ENCODE results near the gene LRRC49.
"Not testable (repeated sequence)": the region's sequence is repeated elsewhere in the genome, so short reads cannot be mapped to it uniquely, and the experiment has no call there.

The LRRC49 gene

DNA sequence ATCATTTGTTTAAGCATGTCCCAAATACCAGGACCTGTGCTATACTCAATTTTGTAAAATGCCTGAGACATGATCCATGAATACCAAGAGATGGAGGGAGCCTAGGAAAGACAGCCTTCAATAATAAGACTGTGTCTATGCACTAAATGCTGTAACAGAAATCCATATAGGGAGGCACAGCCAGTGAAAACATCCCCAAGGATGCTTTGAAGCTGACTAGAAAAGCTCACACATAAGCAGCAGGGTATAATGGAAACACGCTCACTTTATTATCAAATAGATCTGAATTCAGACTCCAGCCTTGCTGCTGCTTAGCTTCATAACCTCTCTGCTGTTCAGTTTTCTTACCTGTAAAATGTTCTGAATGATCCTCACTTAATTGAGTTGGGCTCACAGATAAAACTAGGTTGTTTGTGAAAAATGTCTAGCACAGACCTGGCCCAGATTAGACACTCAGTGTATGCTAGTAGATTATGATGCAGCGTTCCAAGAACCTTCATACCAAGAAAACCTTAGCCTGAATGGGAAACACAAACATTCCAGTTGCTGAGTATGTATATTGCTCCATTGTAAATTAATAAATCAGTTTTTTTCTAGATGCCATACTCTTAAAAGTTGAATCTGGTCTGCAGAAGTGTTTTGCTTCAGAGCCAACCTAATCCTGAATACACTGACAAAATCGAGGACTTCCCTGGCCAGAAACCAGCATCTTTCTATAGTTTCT, 34.9 kb upstream of the LRRC49 start:
- TF ChIP-seq POLR2A (IDR thresholded peaks at IDR 0.05; ENCODE audit: low read depth, low read length) = no peak
- FAIRE-seq = no peak
- no peak for DNase-seq (ENCODE audit: insufficient read length, low spot score)

DNA sequence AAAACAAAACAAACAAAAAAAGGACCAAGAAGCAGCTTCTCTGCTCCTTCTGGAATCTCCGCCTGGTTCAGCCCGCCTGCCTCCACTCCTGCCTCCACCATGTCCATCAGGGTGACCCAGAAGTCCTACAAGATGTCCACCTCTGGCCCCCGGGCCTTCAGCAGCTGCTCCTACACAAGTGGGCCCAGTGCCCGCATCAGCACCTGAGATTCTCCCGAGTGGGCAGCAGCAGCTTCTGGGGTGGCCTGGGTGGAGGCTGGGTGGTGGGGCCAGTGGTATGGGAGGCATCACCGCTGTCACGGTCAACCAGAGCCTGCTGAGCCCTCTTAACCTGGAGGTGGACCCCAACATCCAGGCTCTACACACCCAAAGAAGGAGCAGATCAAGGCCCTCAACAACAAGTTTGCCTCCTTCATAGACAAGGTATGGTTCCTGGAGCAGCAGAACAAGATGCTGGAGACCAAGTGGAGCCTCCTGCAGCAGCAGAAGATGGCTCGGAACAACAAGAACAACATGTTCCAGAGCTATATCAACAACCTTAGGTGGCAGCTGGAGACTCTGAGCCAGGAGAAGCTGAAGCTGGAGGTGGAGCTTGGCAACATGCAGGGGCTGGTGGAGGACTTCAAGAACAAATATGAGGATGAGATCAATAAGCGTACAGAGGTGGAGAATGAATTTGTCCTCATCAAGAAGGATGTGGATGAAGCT, 33.9 kb upstream of the LRRC49 start:
- DNase-seq (ENCODE audit: insufficient read length, low spot score); FAIRE-seq: not testable (repeated sequence)

DNA sequence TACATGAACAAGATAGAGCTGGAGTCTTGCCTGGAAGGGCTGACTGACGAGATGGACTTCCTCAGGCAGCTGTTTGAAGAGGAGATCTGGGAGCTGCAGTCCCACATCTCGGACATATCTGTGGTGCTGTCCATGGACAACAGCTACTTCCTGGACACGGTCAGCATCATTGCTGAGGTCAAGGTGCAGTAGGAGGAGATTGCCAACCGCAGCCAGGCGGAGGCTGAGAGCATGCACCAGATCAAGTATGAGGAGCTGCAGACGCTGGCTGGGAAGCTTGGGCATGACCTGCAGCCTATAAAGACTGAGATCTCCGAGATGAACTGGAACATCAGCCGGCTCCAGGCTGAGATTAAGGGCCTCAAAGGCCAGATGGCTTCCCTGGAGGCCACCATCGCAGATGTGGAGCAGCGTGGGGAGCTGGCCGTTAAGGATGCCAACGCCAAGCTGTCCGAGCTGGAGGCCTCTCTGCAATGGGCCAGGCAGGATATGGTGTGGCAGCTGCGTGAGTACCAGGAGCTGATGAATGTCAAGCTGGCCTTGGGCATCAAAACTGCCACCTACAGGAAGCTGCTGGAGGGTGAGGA, 33.2 kb upstream of the LRRC49 start:
- no peak for DNase-seq (ENCODE audit: insufficient read length, low spot score)
- FAIRE-seq = no peak
- no peak for TF ChIP-seq POLR2A (IDR thresholded peaks at IDR 0.05; ENCODE audit: low read depth, low read length)

DNA sequence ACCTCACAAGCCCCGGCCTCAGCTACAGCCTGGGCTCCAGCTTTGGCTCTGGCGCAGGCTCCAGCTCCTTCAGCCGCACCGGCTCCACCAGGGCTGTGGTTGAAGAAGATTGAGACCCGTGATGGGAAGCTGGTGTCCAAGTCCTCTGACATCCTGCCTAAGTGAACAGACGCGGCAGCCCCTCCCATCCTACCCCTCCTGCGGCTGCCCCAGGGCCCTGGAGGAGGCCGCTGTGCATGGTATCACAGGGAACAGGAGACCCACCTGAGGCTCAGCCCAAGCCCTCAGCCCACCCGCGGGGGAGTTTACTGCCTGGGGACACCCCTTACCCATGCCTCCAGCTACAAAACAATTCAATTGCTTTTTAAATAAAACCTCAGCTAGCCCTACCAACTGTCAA, 32.6 kb upstream of the LRRC49 start:
- no peak for TF ChIP-seq POLR2A (IDR thresholded peaks at IDR 0.05; ENCODE audit: low read depth, low read length)
- DNase-seq (ENCODE audit: insufficient read length, low spot score) (no peak), FAIRE-seq (no peak)

DNA sequence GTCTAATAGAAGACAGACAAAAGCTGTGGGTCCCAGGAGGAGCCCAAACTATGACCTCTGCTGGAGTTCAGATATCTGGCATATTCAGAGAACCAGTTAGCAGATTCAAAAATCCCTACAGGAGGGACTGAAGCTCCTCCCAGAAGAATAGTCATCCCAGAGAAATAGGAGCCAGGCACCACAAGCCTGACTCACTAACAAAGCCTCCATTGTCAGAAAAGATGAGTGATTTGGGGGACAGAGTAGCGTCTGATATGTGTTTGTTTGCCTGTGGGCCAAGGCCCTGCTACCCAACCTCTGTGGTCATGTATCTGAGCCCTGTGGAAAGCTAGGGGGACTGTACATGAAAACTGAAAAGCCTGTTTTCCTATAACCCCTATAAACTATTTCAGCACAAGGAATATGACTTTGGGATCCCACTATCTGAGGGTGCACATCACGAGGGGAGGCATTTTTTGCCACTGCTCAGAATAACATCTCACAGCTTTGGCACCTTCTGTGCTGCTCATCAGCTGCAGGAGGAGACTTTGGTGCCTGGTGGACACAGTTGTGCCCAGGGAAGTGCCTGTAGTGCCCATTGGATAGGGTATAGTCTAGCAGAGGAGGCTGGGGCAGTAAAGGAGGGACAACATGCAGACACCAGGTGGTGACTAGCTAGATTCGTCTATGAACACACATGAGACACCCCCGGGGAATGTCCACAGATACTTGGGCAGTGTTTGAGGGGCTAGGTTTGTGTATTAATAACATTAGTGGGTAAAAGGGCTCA, 29.0 kb upstream of the LRRC49 start:
- peak; percentile 67 for FAIRE-seq

DNA sequence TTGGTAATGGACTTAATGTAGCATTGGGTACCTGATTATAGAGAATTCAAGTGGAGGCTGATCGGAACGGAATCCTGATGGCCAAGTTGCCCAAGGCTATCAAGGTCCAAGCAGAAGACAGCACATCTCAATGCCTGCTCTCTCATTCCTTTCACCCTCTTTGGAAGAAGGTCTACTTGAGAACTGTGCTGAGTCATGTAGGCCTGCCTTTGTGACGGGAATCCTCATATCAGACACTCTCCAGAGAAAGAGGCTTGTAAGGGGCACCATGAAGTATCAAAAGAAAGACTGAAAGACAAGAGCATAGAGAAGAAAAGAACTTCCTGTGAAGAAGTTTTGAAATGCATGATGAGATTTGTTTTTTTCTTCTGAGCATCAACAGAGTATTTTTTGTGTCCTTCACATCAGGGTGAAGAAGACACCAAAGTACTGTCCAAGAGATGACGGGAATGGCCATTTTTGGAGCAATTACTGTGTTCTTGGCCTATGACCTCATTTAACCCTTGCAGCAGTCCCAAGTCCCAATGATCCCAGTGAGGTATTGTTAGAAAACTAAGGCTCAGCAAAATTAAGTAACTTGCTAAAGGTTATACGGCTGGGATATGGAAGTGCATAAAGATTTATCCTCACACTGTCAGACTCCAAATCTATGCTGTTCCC, 25.5 kb upstream of the LRRC49 start:
- FAIRE-seq = no peak
- TF ChIP-seq POLR2A (IDR thresholded peaks at IDR 0.05; ENCODE audit: low read depth, low read length) = no peak
- no peak for DNase-seq (ENCODE audit: insufficient read length, low spot score)

More for the DNA sequence above, 29.0 kb upstream of the LRRC49 start:
- DNase-seq (ENCODE audit: insufficient read length, low spot score) = peak; percentile 74
- TF ChIP-seq POLR2A (IDR thresholded peaks at IDR 0.05; ENCODE audit: low read depth, low read length) = no peak

DNA sequence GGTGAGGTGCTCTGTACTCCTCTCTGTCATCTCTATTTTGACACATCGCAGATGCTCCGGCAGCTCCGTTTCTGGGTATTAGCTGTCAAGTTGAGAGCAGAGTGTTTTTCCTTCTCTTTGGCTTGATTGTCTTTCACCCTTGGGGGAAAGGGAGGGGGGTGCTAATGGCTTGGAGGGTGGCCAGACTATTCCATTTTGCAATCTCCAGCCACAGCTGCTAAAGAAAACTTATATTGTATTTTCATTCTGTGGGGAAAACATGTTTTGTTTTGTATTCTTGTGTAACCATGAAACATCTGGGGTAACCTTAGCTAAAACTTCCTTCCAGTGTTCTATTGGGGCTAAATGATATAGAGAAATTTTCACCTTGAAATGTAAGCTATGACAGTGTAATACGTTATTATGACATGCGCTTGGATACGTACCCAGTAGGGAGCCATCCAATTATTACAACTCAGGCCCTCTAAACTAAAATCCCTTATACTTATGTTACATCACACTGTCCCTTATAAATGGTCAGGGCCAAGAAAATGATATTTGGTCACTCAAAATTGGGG, 24.6 kb upstream of the LRRC49 start:
- DNase-seq (ENCODE audit: insufficient read length, low spot score) = no peak
- no peak for TF ChIP-seq POLR2A (IDR thresholded peaks at IDR 0.05; ENCODE audit: low read depth, low read length)
- no peak for FAIRE-seq

DNA sequence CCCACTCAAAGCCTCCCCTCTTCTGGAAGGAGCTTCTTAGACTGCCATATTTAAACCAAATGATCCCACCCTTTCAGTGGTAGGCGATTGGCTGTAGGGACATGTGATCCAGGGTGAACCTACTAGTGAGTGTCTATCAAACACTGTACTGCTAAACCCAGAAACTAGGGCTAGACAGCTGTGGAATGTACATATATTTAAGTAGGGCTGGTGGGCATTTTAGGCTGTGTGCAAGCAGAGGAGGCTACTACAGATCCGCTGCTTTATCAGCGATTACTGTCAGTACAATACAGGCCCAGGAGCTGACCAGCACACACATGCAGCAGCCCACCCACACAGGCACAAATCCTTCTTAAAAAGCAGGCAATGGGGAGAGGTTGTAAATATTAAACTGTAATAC, 23.3 kb upstream of the LRRC49 start:
- no peak for DNase-seq (ENCODE audit: insufficient read length, low spot score)
- no peak for FAIRE-seq
- TF ChIP-seq POLR2A (IDR thresholded peaks at IDR 0.05; ENCODE audit: low read depth, low read length) = no peak

DNA sequence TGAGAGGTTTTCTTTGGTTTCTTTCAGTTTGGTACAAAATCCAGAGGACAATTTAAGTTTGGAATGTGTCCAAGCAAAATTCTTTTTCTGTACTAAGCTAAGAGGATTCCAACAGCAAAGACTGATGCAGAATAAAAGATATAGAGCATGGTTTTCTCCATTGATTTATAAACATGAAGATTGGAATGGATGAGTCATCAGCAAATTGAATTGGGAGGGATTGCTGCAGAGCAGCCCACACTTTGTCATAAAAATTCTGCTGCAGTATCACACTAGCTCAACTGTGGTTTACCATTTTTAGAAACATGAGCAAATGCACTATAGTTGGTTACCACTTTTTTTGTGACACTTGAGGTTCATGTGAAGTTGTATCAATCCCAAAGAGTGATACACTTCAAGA, 22.6 kb upstream of the LRRC49 start:
- FAIRE-seq (no peak), DNase-seq (ENCODE audit: insufficient read length, low spot score) (no peak)
- no peak for TF ChIP-seq POLR2A (IDR thresholded peaks at IDR 0.05; ENCODE audit: low read depth, low read length)

DNA sequence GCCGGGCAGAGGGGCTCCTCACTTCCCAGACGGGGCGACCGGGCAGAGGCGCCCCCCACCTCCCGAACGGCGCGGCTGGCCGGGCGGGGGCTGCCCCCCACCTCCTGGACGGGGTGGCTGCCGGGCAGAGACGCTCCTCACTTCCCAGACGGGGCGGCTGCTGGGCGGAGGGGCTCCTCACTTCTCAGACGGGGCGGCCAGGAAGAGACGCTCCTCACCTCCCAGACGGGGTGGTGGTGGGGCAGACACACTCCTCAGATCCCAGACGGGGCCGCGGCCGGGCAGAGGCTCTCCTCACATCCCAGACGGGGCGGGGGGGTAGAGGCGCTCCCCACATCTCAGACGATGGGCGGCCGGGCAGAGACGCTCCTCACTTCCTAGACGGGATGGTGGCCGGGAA, 21.1 kb upstream of the LRRC49 start:
- not testable (repeated sequence) for DNase-seq (ENCODE audit: insufficient read length, low spot score); FAIRE-seq

DNA sequence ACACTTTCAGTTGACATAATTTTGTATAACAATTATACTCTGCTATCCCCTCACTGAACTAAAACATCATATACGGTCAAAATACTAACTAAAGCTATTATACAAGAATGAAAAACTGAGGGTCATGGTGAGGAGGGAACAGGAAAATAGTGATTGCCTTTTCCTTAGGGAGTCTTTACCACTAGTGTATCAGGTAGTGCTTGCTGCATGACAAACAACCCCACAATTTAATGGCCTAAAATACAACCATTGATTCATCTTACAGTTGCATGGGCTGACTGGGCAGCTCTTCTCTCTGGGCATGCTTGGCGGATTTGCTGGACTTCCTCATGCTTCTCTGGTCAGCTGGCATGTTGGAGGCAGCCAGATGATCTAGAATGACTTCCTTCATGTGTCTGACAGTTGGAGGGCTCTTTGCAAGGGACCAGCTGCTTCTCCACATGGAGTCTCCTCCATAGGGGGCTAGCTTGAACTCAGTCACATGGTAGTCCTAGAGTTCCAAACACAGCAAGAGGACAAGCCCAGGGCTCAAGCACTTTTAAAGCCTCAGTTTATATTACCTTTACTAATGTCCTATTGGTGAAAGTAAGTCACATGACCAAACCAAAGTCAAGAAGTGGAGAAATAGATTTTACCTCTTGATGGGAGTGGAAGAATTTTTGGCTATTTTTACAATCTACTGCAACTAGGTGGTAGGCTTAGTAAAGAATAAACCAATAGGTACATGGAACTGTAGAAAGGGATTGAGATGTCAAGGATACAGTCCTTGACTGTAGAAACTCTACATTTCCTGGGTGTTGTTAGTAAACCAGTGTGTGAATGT, 19.2 kb upstream of the LRRC49 start:
- no peak for TF ChIP-seq POLR2A (IDR thresholded peaks at IDR 0.05; ENCODE audit: low read depth, low read length)
- FAIRE-seq (no peak), DNase-seq (ENCODE audit: insufficient read length, low spot score) (no peak)

DNA sequence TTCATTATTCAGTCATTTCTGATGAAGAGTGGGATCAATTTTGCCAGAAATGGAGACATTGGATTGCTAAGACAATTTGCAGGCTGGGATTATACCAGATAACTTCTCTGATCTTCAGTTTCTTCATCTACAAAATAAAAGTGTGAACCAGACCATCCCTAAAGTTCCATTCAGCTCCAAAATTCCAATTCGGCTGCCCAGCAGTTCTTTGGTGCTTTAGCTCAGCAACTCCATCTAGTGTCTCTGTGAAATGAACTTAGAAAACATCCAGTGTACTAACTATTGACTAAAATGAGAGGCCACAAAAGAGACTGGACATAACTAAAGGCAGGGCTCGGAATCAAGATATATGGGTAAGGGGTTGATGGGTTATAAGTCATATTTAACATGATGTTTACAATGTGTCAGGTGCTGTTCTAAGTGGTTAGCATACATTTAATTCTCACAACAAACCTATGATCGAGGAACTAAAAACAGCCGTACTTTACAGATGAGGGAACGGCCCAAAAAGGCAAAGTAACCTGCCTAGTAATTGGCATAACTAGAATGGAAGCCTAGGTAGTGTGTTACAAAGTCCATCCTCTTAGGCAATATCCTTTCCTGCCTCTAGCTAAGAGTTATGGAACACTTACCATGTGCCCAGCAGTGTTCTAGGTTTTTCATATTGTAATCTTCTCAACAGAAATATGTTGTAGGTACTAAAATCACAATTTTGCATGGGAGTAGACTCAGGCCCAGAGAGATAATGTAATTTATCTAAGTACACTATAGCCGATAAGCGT, 17.4 kb upstream of the LRRC49 start:
- DNase-seq (ENCODE audit: insufficient read length, low spot score) (no peak), FAIRE-seq (peak; percentile 74)
- TF ChIP-seq POLR2A (IDR thresholded peaks at IDR 0.05; ENCODE audit: low read depth, low read length) = no peak

Data from H54 (cell line).